RWPE1 (cell line): ENCODE measurements around the gene MTNR1B.
A peak's percentile ranks its signal among the peaks of the same experiment; 100 is the strongest.

Experiments
- CTCF ChIA-PET: fragments of 350-600 bp; sonication (Branson Sonifier 250); formaldehyde crosslinking; extraction: SDS; loops from one replicate; lab custom pipeline; 2021; lab: Yijun Ruan, JAX
- POLR2A ChIA-PET: fragments of 400-600 bp; formaldehyde crosslinking; extraction: SDS; loops from one replicate; lab custom pipeline; 2020; ENCODE audit warnings: antibody characterized with exemption; ENCODE audit not compliant: low non-redundant PET; lab: Yijun Ruan, JAX
- DNase-seq: peaks from one replicate; pipeline ENCODE4 v3.0.0; 2012; ENCODE audit warnings: low spot score
- H3K27ac ChIP-seq: fragments of 450-650 bp; 2 replicates; pipeline ENCODE4 v1.5.1; 2017
- CTCF ChIP-seq: fragments of 450-650 bp; conservative IDR thresholded peaks from 2 replicates; pipeline ENCODE4 v1.5.1; 2017; ENCODE audit warnings: low read depth, mild to moderate bottlenecking

MTNR1B gene

GRCh38 chr11:92979176-92979575 lies 9.7 kb downstream of the MTNR1B start:
- TF ChIP-seq CTCF, result no peak
- ChIA-PET CTCF (no interaction called here), POLR2A (no interaction called here)
- no peak for DNase-seq
- H3K27ac ChIP-seq, result peak overlapping the region; percentile 65

GRCh38 chr11:92980312-92980711 lies 10.9 kb downstream of the MTNR1B start:
- DNase-seq, result no peak
- TF ChIP-seq CTCF, result no peak
- ChIA-PET CTCF (interaction anchor here (0.6 kb wide), 2 partner anchors 21 to 95 kb away, joined by 3 to 5 read pairs; no protein-coding TSS in a partner anchor), POLR2A (no interaction called here)
- no peak overlapping the region for H3K27ac ChIP-seq

- H3K27ac ChIP-seq, result no peak overlapping the region
- ChIA-PET CTCF (no interaction called here), POLR2A (interaction anchor here (0.6 kb wide), 1 partner anchor 618 kb away, joined by 4 read pairs; no protein-coding TSS in a partner anchor)
- no peak for TF ChIP-seq CTCF
- no peak for DNase-seq
These were observed 12.1 kb downstream of the MTNR1B start for GRCh38 chr11:92981508-92982043.

GRCh38 chr11:92986585-92986984 lies 17.1 kb downstream of the MTNR1B start:
- no peak for DNase-seq
- CTCF ChIA-PET, result interaction anchor here (0.6 kb wide), 1 partner anchor 44 kb away, joined by 4 read pairs; no protein-coding TSS in a partner anchor
- H3K27ac ChIP-seq, result no peak overlapping the region
- TF ChIP-seq CTCF, result no peak
- POLR2A ChIA-PET, result no interaction called here

GRCh38 chr11:92993004-92993403 lies 23.6 kb downstream of the MTNR1B start:
- TF ChIP-seq CTCF, result no peak
- CTCF ChIA-PET, result no interaction called here
- no peak overlapping the region for H3K27ac ChIP-seq
- POLR2A ChIA-PET, result no interaction called here
- no peak for DNase-seq

- no peak overlapping the region for H3K27ac ChIP-seq
- DNase-seq, result peak; percentile 76
- TF ChIP-seq CTCF, result no peak
- ChIA-PET POLR2A (no interaction called here), CTCF (interaction anchor here (0.6 to 0.7 kb wide), 2 partner anchors 44 to 1545 kb away, joined by 3 read pairs; no protein-coding TSS in a partner anchor)
These were observed 31.3 kb downstream of the MTNR1B start for GRCh38 chr11:93000511-93001476.
